Measurements from ENCODE around the gene CTNND2. TPM values are rescaled to one million over a fixed set of nuclear protein-coding genes. Genes with fewer than 3 reads are reported as not detected.

CTNND2 gene
- total and polyA plus RNA-seq, 4 donors = 0.05 to 0.50 (median 0.27) TPM

DNA sequence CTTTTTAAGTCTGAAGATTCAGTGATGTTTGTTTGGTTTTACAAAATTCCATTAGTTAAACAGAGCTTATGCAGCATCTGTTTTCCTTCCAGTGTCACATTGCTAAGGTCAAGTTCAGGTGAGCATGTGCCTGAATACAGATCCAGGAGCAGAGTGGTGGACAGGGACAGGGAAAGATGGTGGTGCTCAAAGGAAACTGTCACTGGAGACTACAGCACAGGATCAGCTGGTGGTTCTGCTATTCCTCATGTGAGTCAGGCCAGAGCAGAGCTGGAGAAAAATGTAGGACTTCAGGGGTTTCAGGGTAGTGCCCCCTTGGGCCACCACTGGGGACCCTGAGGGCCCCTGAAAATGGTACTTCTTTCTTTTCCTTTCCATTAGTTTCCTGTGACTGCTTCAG, 859.7 kb downstream of the CTNND2 start:
- H3K27ac ChIP-seq (ENCODE audit: low read depth in 1 of 2, low read length in 2 of 2) = no peak overlapping the region
- TF ChIP-seq, protein P1, sequence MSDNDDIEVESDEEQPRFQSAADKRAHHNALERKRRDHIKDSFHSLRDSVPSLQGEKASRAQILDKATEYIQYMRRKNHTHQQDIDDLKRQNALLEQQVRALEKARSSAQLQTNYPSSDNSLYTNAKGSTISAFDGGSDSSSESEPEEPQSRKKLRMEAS (IDR thresholded peaks at IDR 0.05) = no peak
- TF ChIP-seq REST (IDR thresholded peaks at IDR 0.05) (no peak), YY1 (IDR thresholded peaks at IDR 0.05) (no peak), RAD21 (IDR thresholded peaks at IDR 0.05) (no peak), SP1 (IDR thresholded peaks at IDR 0.05) (no peak), ZBTB33 (IDR thresholded peaks at IDR 0.05) (no peak), FOXA2 (IDR thresholded peaks at IDR 0.05) (no peak), NR2F2 (IDR thresholded peaks at IDR 0.05) (no peak), CTCF (IDR thresholded peaks at IDR 0.05; ENCODE audit: low read depth, low read length, missing input control) (no peak), HNF4G (IDR thresholded peaks at IDR 0.05) (no peak), GABPA (IDR thresholded peaks at IDR 0.05 in 1 of 2, conservative IDR thresholded peaks at IDR 0.05 in 1 of 2) (no peak), JUND (IDR thresholded peaks at IDR 0.05) (no peak), EGR1 (IDR thresholded peaks at IDR 0.05; ENCODE audit: low read depth in 2 of 2) (no peak), RXRA (IDR thresholded peaks at IDR 0.05) (no peak)
- no peaks in the 10 kb centered on the region for H3K36me3 ChIP-seq (ENCODE audit: control insufficient read depth in 4 of 4, insufficient read depth in 3 of 4, low read depth in 1 of 4, low read length in 3 of 4)
- no peaks in the 10 kb centered on the region for H3K9me3 ChIP-seq (ENCODE audit: control insufficient read depth in 4 of 4, low read length in 3 of 4)
- H3K4me1 ChIP-seq (ENCODE audit: control insufficient read depth in 4 of 4, insufficient read depth in 4 of 4, low read length in 3 of 4) = no peaks in the 10 kb centered on the region
- H3K27me3 ChIP-seq (ENCODE audit: control insufficient read depth in 4 of 4, insufficient read depth in 4 of 4, low read length in 3 of 4) = no peaks in the 10 kb centered on the region
- no peak for DNase-seq (ENCODE audit: low spot score)
- H3K9ac ChIP-seq (ENCODE audit: low read depth in 1 of 2, low read length in 2 of 2) = no peak overlapping the region
- H3K4me3 ChIP-seq (ENCODE audit: low read depth in 1 of 3, low read length in 3 of 3) = no peak overlapping the region

DNA sequence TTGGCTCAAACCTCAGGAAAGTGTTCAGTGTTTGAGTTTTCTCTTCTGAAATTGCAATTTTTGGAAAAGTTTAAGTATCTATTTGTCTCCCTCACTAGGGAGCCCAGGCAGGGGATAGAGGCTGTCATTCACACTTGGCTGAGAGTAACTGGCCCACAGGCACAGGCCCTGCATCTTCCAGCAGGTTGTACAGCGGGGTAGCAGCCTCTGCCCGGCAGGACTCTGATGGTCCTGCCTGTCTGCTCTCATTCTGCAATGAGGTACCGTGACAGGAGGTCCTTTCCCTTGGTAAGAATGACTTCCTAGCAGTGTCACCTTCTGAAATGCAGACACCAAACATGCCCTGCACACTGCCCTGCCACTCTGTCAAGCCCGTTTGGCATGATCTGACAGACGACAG, 860.4 kb downstream of the CTNND2 start:
- no peak for DNase-seq (ENCODE audit: low spot score)
- no peak overlapping the region for H3K9ac ChIP-seq (ENCODE audit: low read depth in 1 of 2, low read length in 2 of 2)
- H3K36me3 ChIP-seq (ENCODE audit: control insufficient read depth in 4 of 4, insufficient read depth in 3 of 4, low read depth in 1 of 4, low read length in 3 of 4) = no peaks in the 10 kb centered on the region
- H3K27ac ChIP-seq (ENCODE audit: low read depth in 1 of 2, low read length in 2 of 2) = no peak overlapping the region
- H3K9me3 ChIP-seq (ENCODE audit: control insufficient read depth in 4 of 4, low read length in 3 of 4) = no peaks in the 10 kb centered on the region
- TF ChIP-seq YY1 (IDR thresholded peaks at IDR 0.05) (no peak), TAF1 (conservative IDR thresholded peaks at IDR 0.05) (no peak), JUND (IDR thresholded peaks at IDR 0.05) (no peak), ATF3 (IDR thresholded peaks at IDR 0.05) (no peak), RXRA (IDR thresholded peaks at IDR 0.05) (no peak), FOXA1 (IDR thresholded peaks at IDR 0.05) (no peak), FOXA2 (IDR thresholded peaks at IDR 0.05) (no peak)
- WGBS = 83% methylated on average over 5 of the region's 5 CpGs
- peaks cover 0 to 2% (median 0%) of the 10 kb centered on the region in 4 donors for H3K27me3 ChIP-seq (ENCODE audit: control insufficient read depth in 4 of 4, insufficient read depth in 4 of 4, low read length in 3 of 4)
- H3K4me1 ChIP-seq (ENCODE audit: control insufficient read depth in 4 of 4, insufficient read depth in 4 of 4, low read length in 3 of 4) = no peaks in the 10 kb centered on the region
- no peak overlapping the region for H3K4me3 ChIP-seq (ENCODE audit: low read depth in 1 of 3, low read length in 3 of 3)
